Activated CD8-positive, alpha-beta T cell treated with anti-CD3 and anti-CD28 coated beads, Interleukin-2, amount 10 ng/mL, durations not matched to agents 7 days and 5 days (primary cell): ENCODE results near the gene ORAI1. TPM values are rescaled to one million over a fixed set of nuclear protein-coding genes. Genes with fewer than 3 reads are reported as not detected.
"Not testable (repeated sequence)": the region's sequence is repeated elsewhere in the genome, so short reads cannot be mapped to it uniquely, and the experiment has no call there.

Experiments
- ATAC-seq: fragments of 150-1000 bp; cut with Tn5 transposase; one replicate; pipeline ENCODE4 v1.10.0; 2021; ENCODE audit warnings: moderate library complexity
- CTCF ChIA-PET: fragments of 350-600 bp; sonication (Branson Sonifier 250); formaldehyde crosslinking; loops from one replicate; lab custom pipeline; 2021; ENCODE audit warnings: antibody characterized with exemption; lab: Charles Lee
- POLR2A ChIA-PET: fragments of 350-600 bp; sonication (Branson Sonifier 250); formaldehyde crosslinking; loops from one replicate; lab custom pipeline; 2021; ENCODE audit warnings: antibody characterized with exemption; lab: Charles Lee
- DNase-seq: peaks from one replicate; pipeline ENCODE4 v3.0.0-alpha.2; 2020
- H3K27ac Mint-ChIP-seq: one replicate; pipeline ENCODE4 v1.8.0; 2021; ENCODE audit warnings: mild to moderate bottlenecking, mixed read lengths
- H3K27me3 Mint-ChIP-seq: one replicate; pipeline ENCODE4 v1.8.0; 2021; ENCODE audit warnings: low read depth, mixed read lengths
- H3K36me3 Mint-ChIP-seq: one replicate; pipeline ENCODE4 v1.8.0; 2021; ENCODE audit warnings: low read depth, mixed read lengths
- H3K4me1 Mint-ChIP-seq: one replicate; pipeline ENCODE4 v1.8.0; 2021; ENCODE audit warnings: low read depth, mixed read lengths
- H3K4me3 Mint-ChIP-seq: one replicate; pipeline ENCODE4 v1.8.0; 2021; ENCODE audit warnings: mild to moderate bottlenecking, mixed read lengths
- H3K9me3 Mint-ChIP-seq: one replicate; pipeline ENCODE4 v1.8.0; 2022; ENCODE audit warnings: mixed read lengths; ENCODE audit not compliant: insufficient read depth
- total RNA-seq, 2 experiments: library from RNA; stranded (reverse); gene quantifications; one replicate each; pipeline ENCODE4 v1.2.3, GENCODE V29; 2021

Gene ORAI1
- total RNA-seq, 2 experiments from 2014 or later, result 67.4 to 69.6 TPM

- H3K36me3 Mint-ChIP-seq, result peaks cover 60% of the 10 kb centered on the region
- no peaks in the 10 kb centered on the region for H3K27me3 Mint-ChIP-seq
- POLR2A ChIA-PET, result no interaction called here
- peak overlapping the region; percentile 35 for H3K4me3 Mint-ChIP-seq
- H3K4me1 Mint-ChIP-seq, result peaks cover 79% of the 10 kb centered on the region
- H3K27ac Mint-ChIP-seq, result peak overlapping the region; percentile 70
- DNase-seq (no peak), ATAC-seq (no peak)
- H3K9me3 Mint-ChIP-seq, result no peaks in the 10 kb centered on the region
- CTCF ChIA-PET, result interaction anchor here (0.7 to 1.0 kb wide), 5 partner anchors 14 to 162 kb away, joined by 3 to 4 read pairs (median 3); no protein-coding TSS in a partner anchor
Observed at GRCh38 chr12:121632069-121632970, 6.0 kb downstream of the ORAI1 start.

GRCh38 chr12:121633833-121634196 lies 7.5 kb downstream of the ORAI1 start:
- POLR2A ChIA-PET, H3K4me3 Mint-ChIP-seq, H3K9me3 Mint-ChIP-seq, DNase-seq, H3K27ac Mint-ChIP-seq, CTCF ChIA-PET, ATAC-seq, H3K27me3 Mint-ChIP-seq: not testable (repeated sequence)
- Mint-ChIP-seq H3K36me3 (peaks cover 57% of the 10 kb centered on the region), H3K4me1 (peaks cover 91% of the 10 kb centered on the region)

GRCh38 chr12:121634836-121635235 lies 8.5 kb downstream of the ORAI1 start:
- DNase-seq, result no peak
- H3K4me3 Mint-ChIP-seq, result peak overlapping the region; percentile 12
- no peaks in the 10 kb centered on the region for H3K27me3 Mint-ChIP-seq
- H3K4me1 Mint-ChIP-seq, result peaks cover 87% of the 10 kb centered on the region
- POLR2A ChIA-PET, result no interaction called here
- H3K9me3 Mint-ChIP-seq, result no peaks in the 10 kb centered on the region
- peak overlapping the region; percentile 89 for H3K27ac Mint-ChIP-seq
- H3K36me3 Mint-ChIP-seq, result peaks cover 52% of the 10 kb centered on the region
- CTCF ChIA-PET, result interaction anchor here (1.2 to 5.2 kb wide), 5 partner anchors 7 to 159 kb away, joined by 3 to 54 read pairs (median 6); partner anchors contain the start of genes MORN3, ORAI1 and RHOF
- ATAC-seq, result no peak

GRCh38 chr12:121637231-121637914 lies 11.0 kb downstream of the ORAI1 start:
- Mint-ChIP-seq H3K27me3 (no peaks in the 10 kb centered on the region), H3K4me3 (peak overlapping the region; percentile 52), H3K4me1 (peaks cover 73% of the 10 kb centered on the region), H3K36me3 (peaks cover 49% of the 10 kb centered on the region), H3K27ac (peak overlapping the region; percentile 88), H3K9me3 (no peaks in the 10 kb centered on the region)
- ChIA-PET CTCF (interaction anchor here (0.7 to 5.2 kb wide), 14 partner anchors 9 to 157 kb away, joined by 3 to 54 read pairs (median 4); partner anchors contain the start of genes MORN3, ORAI1 and RHOF), POLR2A (interaction anchor here (0.6 to 4.7 kb wide), 16 partner anchors 8 to 175 kb away, joined by 3 to 77 read pairs (median 4); partner anchors contain the start of gene ORAI1)
- DNase-seq (peak; percentile 81), ATAC-seq (peak; percentile 74)

GRCh38 chr12:121638298-121639202 lies 12.2 kb downstream of the ORAI1 start:
- H3K4me3 Mint-ChIP-seq, result peak overlapping the region; percentile 52
- no peaks in the 10 kb centered on the region for H3K9me3 Mint-ChIP-seq
- CTCF ChIA-PET, result interaction anchor here (0.7 to 5.2 kb wide), 10 partner anchors 10 to 104 kb away, joined by 3 to 54 read pairs (median 6); partner anchors contain the start of genes MORN3 and ORAI1
- H3K27me3 Mint-ChIP-seq, result no peaks in the 10 kb centered on the region
- H3K27ac Mint-ChIP-seq, result peak overlapping the region; percentile 88
- H3K36me3 Mint-ChIP-seq, result peaks cover 39% of the 10 kb centered on the region
- DNase-seq, result no peak
- peaks cover 63% of the 10 kb centered on the region for H3K4me1 Mint-ChIP-seq
- ATAC-seq, result no peak
- POLR2A ChIA-PET, result interaction anchor here (0.7 to 4.7 kb wide), 6 partner anchors 10 to 59 kb away, joined by 3 to 77 read pairs (median 4); partner anchors contain the start of gene ORAI1

GRCh38 chr12:121641343-121641630 lies 15.0 kb downstream of the ORAI1 start:
- no peaks in the 10 kb centered on the region for H3K9me3 Mint-ChIP-seq
- H3K4me3 Mint-ChIP-seq, result no peak overlapping the region
- H3K4me1 Mint-ChIP-seq, result peaks cover 41% of the 10 kb centered on the region
- CTCF ChIA-PET, result interaction anchor here (1.5 to 2.6 kb wide), 2 partner anchors 9 to 27 kb away, joined by 6 to 7 read pairs; no protein-coding TSS in a partner anchor
- no peaks in the 10 kb centered on the region for H3K27me3 Mint-ChIP-seq
- DNase-seq (no peak), ATAC-seq (no peak)
- POLR2A ChIA-PET, result interaction anchor here (0.8 kb wide), 1 partner anchor 14 kb away, joined by 4 read pairs; no protein-coding TSS in a partner anchor
- H3K36me3 Mint-ChIP-seq, result peaks cover 39% of the 10 kb centered on the region
- H3K27ac Mint-ChIP-seq, result peak overlapping the region; percentile 30

GRCh38 chr12:121648458-121649028 lies 22.2 kb downstream of the ORAI1 start:
- H3K4me1 Mint-ChIP-seq, result peaks cover 33% of the 10 kb centered on the region
- H3K27ac Mint-ChIP-seq, result peak overlapping the region; percentile 75
- H3K9me3 Mint-ChIP-seq, result no peaks in the 10 kb centered on the region
- ChIA-PET POLR2A (interaction anchor here (1.2 to 3.7 kb wide), 2 partner anchors 11 to 21 kb away, joined by 4 to 25 read pairs; no protein-coding TSS in a partner anchor), CTCF (interaction anchor here (0.6 to 2.8 kb wide), 8 partner anchors 9 to 96 kb away, joined by 3 to 9 read pairs (median 4); partner anchors contain the start of genes MORN3 and ORAI1)
- no peaks in the 10 kb centered on the region for H3K27me3 Mint-ChIP-seq
- H3K4me3 Mint-ChIP-seq, result no peak overlapping the region
- no peak for DNase-seq
- H3K36me3 Mint-ChIP-seq, result peaks cover 52% of the 10 kb centered on the region
- no peak for ATAC-seq

- peak overlapping the region; percentile 29 for H3K4me3 Mint-ChIP-seq
- DNase-seq, result no peak
- ChIA-PET POLR2A (interaction anchor here (3.7 kb wide), 1 partner anchor 22 kb away, joined by 25 read pairs; no protein-coding TSS in a partner anchor), CTCF (interaction anchor here (0.8 to 2.8 kb wide), 8 partner anchors 9 to 97 kb away, joined by 3 to 9 read pairs (median 5); partner anchors contain the start of genes MORN3 and ORAI1)
- peak overlapping the region; percentile 75 for H3K27ac Mint-ChIP-seq
- no peaks in the 10 kb centered on the region for H3K9me3 Mint-ChIP-seq
- H3K36me3 Mint-ChIP-seq, result peaks cover 55% of the 10 kb centered on the region
- H3K4me1 Mint-ChIP-seq, result peaks cover 40% of the 10 kb centered on the region
- H3K27me3 Mint-ChIP-seq, result no peaks in the 10 kb centered on the region
- peak; percentile 45 for ATAC-seq
Observed at GRCh38 chr12:121649322-121649721, 23.0 kb downstream of the ORAI1 start.

- H3K4me3 Mint-ChIP-seq, result peak overlapping the region; percentile 27
- peaks cover 42% of the 10 kb centered on the region for H3K4me1 Mint-ChIP-seq
- DNase-seq (peak; percentile 64), ATAC-seq (peak; percentile 75)
- ChIA-PET CTCF (interaction anchor here (0.6 to 2.8 kb wide), 6 partner anchors 10 to 749 kb away, joined by 3 to 9 read pairs (median 6); partner anchors contain the start of gene MORN3), POLR2A (interaction anchor here (0.6 to 3.7 kb wide), 3 partner anchors 12 to 250 kb away, joined by 4 to 25 read pairs (median 4); partner anchors contain the start of gene RNF34)
- peak overlapping the region; percentile 75 for H3K27ac Mint-ChIP-seq
- H3K27me3 Mint-ChIP-seq, result no peaks in the 10 kb centered on the region
- peaks cover 57% of the 10 kb centered on the region for H3K36me3 Mint-ChIP-seq
- H3K9me3 Mint-ChIP-seq, result no peaks in the 10 kb centered on the region
Observed at GRCh38 chr12:121649819-121650353, 23.6 kb downstream of the ORAI1 start.

GRCh38 chr12:121651320-121651719 lies 25.0 kb downstream of the ORAI1 start:
- POLR2A ChIA-PET, result interaction anchor here (1.3 to 3.7 kb wide), 2 partner anchors 10 to 24 kb away, joined by 4 to 25 read pairs; no protein-coding TSS in a partner anchor
- DNase-seq, result no peak
- peak overlapping the region; percentile 46 for H3K27ac Mint-ChIP-seq
- no peaks in the 10 kb centered on the region for H3K27me3 Mint-ChIP-seq
- H3K4me3 Mint-ChIP-seq, result no peak overlapping the region
- ATAC-seq, result no peak
- CTCF ChIA-PET, result interaction anchor here (1.2 to 2.8 kb wide), 3 partner anchors 11 to 99 kb away, joined by 3 to 9 read pairs (median 7); no protein-coding TSS in a partner anchor
- H3K4me1 Mint-ChIP-seq, result peaks cover 46% of the 10 kb centered on the region
- H3K36me3 Mint-ChIP-seq, result peaks cover 58% of the 10 kb centered on the region
- H3K9me3 Mint-ChIP-seq, result no peaks in the 10 kb centered on the region
